GM23338 (cell line): ENCODE results near the gene SOAT2. TPM values are rescaled to one million over a fixed set of nuclear protein-coding genes. Genes with fewer than 3 reads are reported as not detected.

Source experiments
- ATAC-seq: fragments of 200-7000 bp; cut with Tn5 transposase; 3 replicates; pipeline ENCODE4 v1.9.1; 2020
- DNase-seq: peaks from one replicate; pipeline ENCODE4 v3.0.0-alpha.2; 2015; ENCODE audit warnings: low spot score
- H2AFZ ChIP-seq: fragments of 200-600 bp; sonication (generic); 2 replicates; pipeline ENCODE4 v1.8.0; 2016; ENCODE audit warnings: antibody characterized with exemption, mild to moderate bottlenecking, moderate library complexity
- H3F3A ChIP-seq: fragments of 200-600 bp; sonication (generic); replicated peaks from 2 replicates; pipeline ENCODE4 v1.8.0; 2017; ENCODE audit warnings: antibody characterized with exemption, mixed run types, low read depth
- H3K27ac ChIP-seq: fragments of 200-600 bp; sonication (generic); 2 replicates; pipeline ENCODE4 v1.6.1; 2016; ENCODE audit warnings: low read depth
- H3K27me3 ChIP-seq: fragments of 200-600 bp; sonication (generic); 2 replicates; pipeline ENCODE4 v1.8.0; 2016; ENCODE audit warnings: mild to moderate bottlenecking, mixed run types, moderate library complexity; ENCODE audit not compliant: insufficient read depth
- H3K36me3 ChIP-seq: fragments of 200-600 bp; sonication (generic); 2 replicates; pipeline ENCODE4 v1.8.0; 2016; ENCODE audit warnings: mild to moderate bottlenecking; ENCODE audit not compliant: insufficient read depth
- H3K4me1 ChIP-seq: fragments of 200-600 bp; sonication (generic); 2 replicates; pipeline ENCODE4 v1.8.0; 2016; ENCODE audit warnings: mild to moderate bottlenecking, moderate library complexity; ENCODE audit not compliant: insufficient read depth
- H3K4me2 ChIP-seq: fragments of 200-600 bp; sonication (generic); 2 replicates; pipeline ENCODE4 v1.7.1; 2017; ENCODE audit warnings: mixed run types
- H3K4me3 ChIP-seq: fragments of 200-600 bp; sonication (generic); 2 replicates; pipeline ENCODE4 v1.6.1; 2016; ENCODE audit warnings: mixed run types
- H3K79me2 ChIP-seq: fragments of 200-600 bp; sonication (generic); replicated peaks from 2 replicates; pipeline ENCODE4 v1.8.0; 2017; ENCODE audit warnings: mild to moderate bottlenecking; ENCODE audit not compliant: insufficient read depth
- H3K9me2 ChIP-seq: fragments of 200-600 bp; sonication (generic); 2 replicates; pipeline ENCODE4 v1.8.0; 2017; ENCODE audit not compliant: insufficient read depth
- H4K20me1 ChIP-seq: fragments of 200-600 bp; sonication (generic); replicated peaks from 2 replicates; pipeline ENCODE4 v1.8.0; 2017; ENCODE audit warnings: mild to moderate bottlenecking; ENCODE audit not compliant: insufficient read depth
- H3K27ac Mint-ChIP-seq: 2 replicates; pipeline ENCODE4 v1.8.0; 2020; ENCODE audit warnings: inconsistent platforms, mild to moderate bottlenecking, moderate library complexity, mixed read lengths
- H3K27me3 Mint-ChIP-seq: 3 replicates; pipeline ENCODE4 v1.8.0; 2022; ENCODE audit warnings: low read depth, mild to moderate bottlenecking, moderate library complexity, mixed read lengths, inconsistent platforms; ENCODE audit not compliant: insufficient read depth, poor library complexity
- H3K36me3 Mint-ChIP-seq: 3 replicates; pipeline ENCODE4 v1.8.0; 2021; ENCODE audit warnings: low read depth, mild to moderate bottlenecking, inconsistent platforms, moderate library complexity, mixed read lengths
- H3K4me1 Mint-ChIP-seq: 3 replicates; pipeline ENCODE4 v1.8.0; 2020; ENCODE audit warnings: mild to moderate bottlenecking, inconsistent platforms, mixed read lengths
- H3K4me3 Mint-ChIP-seq: 3 replicates; pipeline ENCODE4 v1.8.0; 2021; ENCODE audit warnings: moderate library complexity, mild to moderate bottlenecking, inconsistent platforms, mixed read lengths
- H3K9me3 Mint-ChIP-seq: 3 replicates; pipeline ENCODE4 v1.8.0; 2020; ENCODE audit warnings: moderate library complexity, mild to moderate bottlenecking, inconsistent platforms, mixed read lengths
- CREB1 ChIP-seq: fragments of 250-450 bp; sonication (Bioruptor Pico); IDR thresholded peaks from 2 replicates; pipeline ENCODE4 v1.5.0; 2020; ENCODE audit warnings: low read depth, mild to moderate bottlenecking, moderate library complexity
- EZH2phosphoT487 ChIP-seq: fragments of 200-600 bp; sonication (generic); IDR thresholded peaks from one replicate; pipeline ENCODE4 v1.8.1; 2018; ENCODE audit warnings: antibody characterized with exemption; ENCODE audit not compliant: unreplicated experiment
- JUNB ChIP-seq: IDR thresholded peaks from one replicate; pipeline ENCODE4 v1.6.1; 2016; ENCODE audit warnings: antibody characterized with exemption; ENCODE audit not compliant: unreplicated experiment
- NANOG ChIP-seq: IDR thresholded peaks from 2 replicates; pipeline ENCODE4 v1.6.1; 2016; ENCODE audit warnings: antibody characterized with exemption, borderline replicate concordance
- POLR2AphosphoS5 ChIP-seq: IDR thresholded peaks from 2 replicates; pipeline ENCODE4 v1.6.1; 2016; ENCODE audit warnings: antibody characterized with exemption, low read depth
- ZNF114 ChIP-seq: fragments of 250-450 bp; sonication (Bioruptor Pico); IDR thresholded peaks from 2 replicates; pipeline ENCODE4 v1.5.0; 2020; ENCODE audit warnings: mild to moderate bottlenecking, moderate library complexity
- polyA plus RNA-seq: library from polyadenylated mRNA; unstranded; fragments of >200 nt; fragmentation: Nextera tagmentation; extraction: Ambion mirVana; gene quantifications from 2 replicates; pipeline ENCODE4 v1.2.1, GENCODE V29; 2016
- total RNA-seq: library from RNA; depleted of rRNA; stranded (reverse); fragments of >200 nt; shearing (Covaris generic); gene quantifications from 2 replicates; pipeline ENCODE4 v1.2.3, GENCODE V29; 2014
- TF ChIP-seq, protein P1 (sequence below): IDR thresholded peaks from one replicate; pipeline ENCODE4 v1.6.1; 2018; ENCODE audit warnings: antibody characterized with exemption; ENCODE audit not compliant: unreplicated experiment
- TF ChIP-seq, protein P2 (sequence below), 2 experiments: fragments of 200-600 bp in 1 of 2; sonication (generic) in 1 of 2; conservative IDR thresholded peaks; 2 replicates each; pipeline versions ENCODE4 v1.5.1 to v1.6.1; 2016 to 2017; ENCODE audit warnings: antibody characterized with exemption in 2 of 2, low read depth in 2 of 2, mild to moderate bottlenecking in 2 of 2, moderate library complexity in 1 of 2
- TF ChIP-seq, protein P3 (sequence below): IDR thresholded peaks from 2 replicates; pipeline ENCODE4 v1.6.1; 2016; ENCODE audit warnings: antibody characterized with exemption
- TF ChIP-seq, protein P4 (sequence below): fragments of 250-450 bp; sonication (Bioruptor Pico); IDR thresholded peaks from 2 replicates; pipeline ENCODE4 v1.5.0; 2020; ENCODE audit warnings: mild to moderate bottlenecking, moderate library complexity

Gene SOAT2
- total and polyA plus RNA-seq, 2 experiments from 2014 or later, result not detected

DNA sequence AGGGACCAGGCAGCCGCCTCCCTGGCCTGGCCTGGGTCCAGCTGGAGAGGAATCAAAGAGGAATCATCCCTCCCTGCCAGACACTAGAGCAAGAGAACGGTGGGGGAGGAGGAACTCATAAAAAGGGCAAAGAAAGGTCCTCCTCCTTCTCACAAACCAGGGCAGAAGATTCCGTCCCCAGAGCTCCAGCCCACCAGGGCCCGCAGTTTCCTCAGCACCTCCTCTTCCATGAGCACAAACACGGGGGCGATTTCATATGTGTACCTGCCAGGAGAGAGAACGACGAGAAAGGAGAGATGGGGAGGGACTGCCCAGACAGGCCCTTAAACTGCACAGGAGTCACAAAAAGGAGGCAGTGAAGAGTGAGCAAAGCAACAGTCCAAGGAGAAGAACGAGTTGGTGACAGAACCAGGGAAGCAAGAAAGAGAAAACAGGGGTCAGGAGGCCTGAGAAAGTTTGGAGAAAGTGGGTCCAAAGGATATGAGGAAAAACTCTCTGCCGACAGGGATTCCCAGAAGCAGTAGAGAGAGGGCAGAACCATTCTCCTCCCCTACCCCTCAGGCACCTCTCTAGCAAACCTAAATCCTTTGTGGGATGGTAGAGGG, 68.5 kb downstream of the SOAT2 start (continued):
- TF ChIP-seq CREB1 (CRISPR knock-in tag) (no peak), JUNB (no peak), ZNF114 (no peak), POLR2AphosphoS5 (no peak), EZH2phosphoT487 (no peak)
- TF ChIP-seq, protein P1, sequence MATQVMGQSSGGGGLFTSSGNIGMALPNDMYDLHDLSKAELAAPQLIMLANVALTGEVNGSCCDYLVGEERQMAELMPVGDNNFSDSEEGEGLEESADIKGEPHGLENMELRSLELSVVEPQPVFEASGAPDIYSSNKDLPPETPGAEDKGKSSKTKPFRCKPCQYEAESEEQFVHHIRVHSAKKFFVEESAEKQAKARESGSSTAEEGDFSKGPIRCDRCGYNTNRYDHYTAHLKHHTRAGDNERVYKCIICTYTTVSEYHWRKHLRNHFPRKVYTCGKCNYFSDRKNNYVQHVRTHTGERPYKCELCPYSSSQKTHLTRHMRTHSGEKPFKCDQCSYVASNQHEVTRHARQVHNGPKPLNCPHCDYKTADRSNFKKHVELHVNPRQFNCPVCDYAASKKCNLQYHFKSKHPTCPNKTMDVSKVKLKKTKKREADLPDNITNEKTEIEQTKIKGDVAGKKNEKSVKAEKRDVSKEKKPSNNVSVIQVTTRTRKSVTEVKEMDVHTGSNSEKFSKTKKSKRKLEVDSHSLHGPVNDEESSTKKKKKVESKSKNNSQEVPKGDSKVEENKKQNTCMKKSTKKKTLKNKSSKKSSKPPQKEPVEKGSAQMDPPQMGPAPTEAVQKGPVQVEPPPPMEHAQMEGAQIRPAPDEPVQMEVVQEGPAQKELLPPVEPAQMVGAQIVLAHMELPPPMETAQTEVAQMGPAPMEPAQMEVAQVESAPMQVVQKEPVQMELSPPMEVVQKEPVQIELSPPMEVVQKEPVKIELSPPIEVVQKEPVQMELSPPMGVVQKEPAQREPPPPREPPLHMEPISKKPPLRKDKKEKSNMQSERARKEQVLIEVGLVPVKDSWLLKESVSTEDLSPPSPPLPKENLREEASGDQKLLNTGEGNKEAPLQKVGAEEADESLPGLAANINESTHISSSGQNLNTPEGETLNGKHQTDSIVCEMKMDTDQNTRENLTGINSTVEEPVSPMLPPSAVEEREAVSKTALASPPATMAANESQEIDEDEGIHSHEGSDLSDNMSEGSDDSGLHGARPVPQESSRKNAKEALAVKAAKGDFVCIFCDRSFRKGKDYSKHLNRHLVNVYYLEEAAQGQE, result no peak
- TF ChIP-seq, protein P2, sequence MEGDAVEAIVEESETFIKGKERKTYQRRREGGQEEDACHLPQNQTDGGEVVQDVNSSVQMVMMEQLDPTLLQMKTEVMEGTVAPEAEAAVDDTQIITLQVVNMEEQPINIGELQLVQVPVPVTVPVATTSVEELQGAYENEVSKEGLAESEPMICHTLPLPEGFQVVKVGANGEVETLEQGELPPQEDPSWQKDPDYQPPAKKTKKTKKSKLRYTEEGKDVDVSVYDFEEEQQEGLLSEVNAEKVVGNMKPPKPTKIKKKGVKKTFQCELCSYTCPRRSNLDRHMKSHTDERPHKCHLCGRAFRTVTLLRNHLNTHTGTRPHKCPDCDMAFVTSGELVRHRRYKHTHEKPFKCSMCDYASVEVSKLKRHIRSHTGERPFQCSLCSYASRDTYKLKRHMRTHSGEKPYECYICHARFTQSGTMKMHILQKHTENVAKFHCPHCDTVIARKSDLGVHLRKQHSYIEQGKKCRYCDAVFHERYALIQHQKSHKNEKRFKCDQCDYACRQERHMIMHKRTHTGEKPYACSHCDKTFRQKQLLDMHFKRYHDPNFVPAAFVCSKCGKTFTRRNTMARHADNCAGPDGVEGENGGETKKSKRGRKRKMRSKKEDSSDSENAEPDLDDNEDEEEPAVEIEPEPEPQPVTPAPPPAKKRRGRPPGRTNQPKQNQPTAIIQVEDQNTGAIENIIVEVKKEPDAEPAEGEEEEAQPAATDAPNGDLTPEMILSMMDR (conservative IDR thresholded peaks at IDR 0.05; ENCODE audit: low read depth in 2 of 2), result no peak
- TF ChIP-seq, protein P3, sequence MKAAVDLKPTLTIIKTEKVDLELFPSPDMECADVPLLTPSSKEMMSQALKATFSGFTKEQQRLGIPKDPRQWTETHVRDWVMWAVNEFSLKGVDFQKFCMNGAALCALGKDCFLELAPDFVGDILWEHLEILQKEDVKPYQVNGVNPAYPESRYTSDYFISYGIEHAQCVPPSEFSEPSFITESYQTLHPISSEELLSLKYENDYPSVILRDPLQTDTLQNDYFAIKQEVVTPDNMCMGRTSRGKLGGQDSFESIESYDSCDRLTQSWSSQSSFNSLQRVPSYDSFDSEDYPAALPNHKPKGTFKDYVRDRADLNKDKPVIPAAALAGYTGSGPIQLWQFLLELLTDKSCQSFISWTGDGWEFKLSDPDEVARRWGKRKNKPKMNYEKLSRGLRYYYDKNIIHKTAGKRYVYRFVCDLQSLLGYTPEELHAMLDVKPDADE, result no peak

DNA sequence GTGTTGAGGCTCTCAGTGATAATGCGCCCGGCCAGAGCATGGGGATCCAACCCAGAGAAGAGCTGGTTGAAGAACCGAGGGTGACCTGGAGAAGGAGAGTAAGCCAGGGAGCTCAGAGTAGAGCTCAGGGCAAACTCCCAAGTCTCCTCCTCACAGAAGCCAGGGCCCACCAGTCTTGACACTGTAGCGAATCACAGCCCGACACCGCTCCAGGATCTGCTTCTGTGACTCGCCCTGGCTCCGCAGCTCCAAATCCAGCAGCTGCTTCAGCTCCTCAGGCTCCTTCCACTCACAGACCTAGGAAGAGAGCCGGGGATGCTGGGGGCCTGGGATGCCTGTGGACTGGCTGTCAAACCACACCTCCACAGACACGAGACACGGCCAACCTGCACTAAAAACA, 69.1 kb downstream of the SOAT2 start:
- Histone ChIP-seq H3K9me2 (no peaks in the 10 kb centered on the region), H3K4me3 (no peak overlapping the region), H3K4me1 (peaks cover 7% of the 10 kb centered on the region), H3F3A (no peaks in the 10 kb centered on the region), H4K20me1 (peaks cover 14% of the 10 kb centered on the region), H3K36me3 (no peaks in the 10 kb centered on the region), H3K79me2 (no peaks in the 10 kb centered on the region), H3K27ac (no peak overlapping the region), H3K4me2 (no peak overlapping the region), H2AFZ (no peak overlapping the region), H3K27me3 (peaks cover 78% of the 10 kb centered on the region)
- DNase-seq, result no peak
- ATAC-seq, result no peak
- Mint-ChIP-seq H3K9me3 (no peaks in the 10 kb centered on the region), H3K4me3 (no peak overlapping the region), H3K27me3 (peaks cover 76% of the 10 kb centered on the region), H3K4me1 (peaks cover 24% of the 10 kb centered on the region), H3K36me3 (peaks cover 2% of the 10 kb centered on the region; the same call in 1 of the 3 replicates), H3K27ac (no peak overlapping the region)
- TF ChIP-seq, protein P2 (conservative IDR thresholded peaks at IDR 0.05; ENCODE audit: low read depth in 2 of 2), result no peak
- TF ChIP-seq, protein P4, sequence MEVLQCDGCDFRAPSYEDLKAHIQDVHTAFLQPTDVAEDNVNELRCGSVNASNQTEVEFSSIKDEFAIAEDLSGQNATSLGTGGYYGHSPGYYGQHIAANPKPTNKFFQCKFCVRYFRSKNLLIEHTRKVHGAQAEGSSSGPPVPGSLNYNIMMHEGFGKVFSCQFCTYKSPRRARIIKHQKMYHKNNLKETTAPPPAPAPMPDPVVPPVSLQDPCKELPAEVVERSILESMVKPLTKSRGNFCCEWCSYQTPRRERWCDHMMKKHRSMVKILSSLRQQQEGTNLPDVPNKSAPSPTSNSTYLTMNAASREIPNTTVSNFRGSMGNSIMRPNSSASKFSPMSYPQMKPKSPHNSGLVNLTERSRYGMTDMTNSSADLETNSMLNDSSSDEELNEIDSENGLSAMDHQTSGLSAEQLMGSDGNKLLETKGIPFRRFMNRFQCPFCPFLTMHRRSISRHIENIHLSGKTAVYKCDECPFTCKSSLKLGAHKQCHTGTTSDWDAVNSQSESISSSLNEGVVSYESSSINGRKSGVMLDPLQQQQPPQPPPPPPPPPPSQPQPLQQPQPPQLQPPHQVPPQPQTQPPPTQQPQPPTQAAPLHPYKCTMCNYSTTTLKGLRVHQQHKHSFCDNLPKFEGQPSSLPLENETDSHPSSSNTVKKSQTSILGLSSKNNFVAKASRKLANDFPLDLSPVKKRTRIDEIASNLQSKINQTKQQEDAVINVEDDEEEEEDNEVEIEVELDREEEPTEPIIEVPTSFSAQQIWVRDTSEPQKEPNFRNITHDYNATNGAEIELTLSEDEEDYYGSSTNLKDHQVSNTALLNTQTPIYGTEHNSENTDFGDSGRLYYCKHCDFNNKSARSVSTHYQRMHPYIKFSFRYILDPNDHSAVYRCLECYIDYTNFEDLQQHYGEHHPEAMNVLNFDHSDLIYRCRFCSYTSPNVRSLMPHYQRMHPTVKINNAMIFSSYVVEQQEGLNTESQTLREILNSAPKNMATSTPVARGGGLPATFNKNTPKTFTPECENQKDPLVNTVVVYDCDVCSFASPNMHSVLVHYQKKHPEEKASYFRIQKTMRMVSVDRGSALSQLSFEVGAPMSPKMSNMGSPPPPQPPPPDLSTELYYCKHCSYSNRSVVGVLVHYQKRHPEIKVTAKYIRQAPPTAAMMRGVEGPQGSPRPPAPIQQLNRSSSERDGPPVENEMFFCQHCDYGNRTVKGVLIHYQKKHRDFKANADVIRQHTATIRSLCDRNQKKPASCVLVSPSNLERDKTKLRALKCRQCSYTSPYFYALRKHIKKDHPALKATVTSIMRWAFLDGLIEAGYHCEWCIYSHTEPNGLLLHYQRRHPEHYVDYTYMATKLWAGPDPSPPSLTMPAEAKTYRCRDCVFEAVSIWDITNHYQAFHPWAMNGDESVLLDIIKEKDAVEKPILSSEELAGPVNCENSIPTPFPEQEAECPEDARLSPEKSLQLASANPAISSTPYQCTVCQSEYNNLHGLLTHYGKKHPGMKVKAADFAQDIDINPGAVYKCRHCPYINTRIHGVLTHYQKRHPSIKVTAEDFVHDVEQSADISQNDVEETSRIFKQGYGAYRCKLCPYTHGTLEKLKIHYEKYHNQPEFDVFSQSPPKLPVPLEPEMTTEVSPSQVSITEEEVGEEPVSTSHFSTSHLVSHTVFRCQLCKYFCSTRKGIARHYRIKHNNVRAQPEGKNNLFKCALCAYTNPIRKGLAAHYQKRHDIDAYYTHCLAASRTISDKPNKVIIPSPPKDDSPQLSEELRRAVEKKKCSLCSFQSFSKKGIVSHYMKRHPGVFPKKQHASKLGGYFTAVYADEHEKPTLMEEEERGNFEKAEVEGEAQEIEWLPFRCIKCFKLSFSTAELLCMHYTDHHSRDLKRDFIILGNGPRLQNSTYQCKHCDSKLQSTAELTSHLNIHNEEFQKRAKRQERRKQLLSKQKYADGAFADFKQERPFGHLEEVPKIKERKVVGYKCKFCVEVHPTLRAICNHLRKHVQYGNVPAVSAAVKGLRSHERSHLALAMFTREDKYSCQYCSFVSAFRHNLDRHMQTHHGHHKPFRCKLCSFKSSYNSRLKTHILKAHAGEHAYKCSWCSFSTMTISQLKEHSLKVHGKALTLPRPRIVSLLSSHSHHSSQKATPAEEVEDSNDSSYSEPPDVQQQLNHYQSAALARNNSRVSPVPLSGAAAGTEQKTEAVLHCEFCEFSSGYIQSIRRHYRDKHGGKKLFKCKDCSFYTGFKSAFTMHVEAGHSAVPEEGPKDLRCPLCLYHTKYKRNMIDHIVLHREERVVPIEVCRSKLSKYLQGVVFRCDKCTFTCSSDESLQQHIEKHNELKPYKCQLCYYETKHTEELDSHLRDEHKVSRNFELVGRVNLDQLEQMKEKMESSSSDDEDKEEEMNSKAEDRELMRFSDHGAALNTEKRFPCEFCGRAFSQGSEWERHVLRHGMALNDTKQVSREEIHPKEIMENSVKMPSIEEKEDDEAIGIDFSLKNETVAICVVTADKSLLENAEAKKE, result no peak
- no peak for TF ChIP-seq NANOG
- TF ChIP-seq JUNB, result no peak
- TF ChIP-seq EZH2phosphoT487, result no peak
